Fibroblast of skin of scalp (primary cell): Measurements from ENCODE around the gene MED13.
"Not testable (repeated sequence)": the region's sequence is repeated elsewhere in the genome, so short reads cannot be mapped to it uniquely, and the experiment has no call there.

Experiments used
- DNase-seq: peaks from one replicate; pipeline ENCODE4 v3.0.0-alpha.2; 2013

MED13 gene

DNA sequence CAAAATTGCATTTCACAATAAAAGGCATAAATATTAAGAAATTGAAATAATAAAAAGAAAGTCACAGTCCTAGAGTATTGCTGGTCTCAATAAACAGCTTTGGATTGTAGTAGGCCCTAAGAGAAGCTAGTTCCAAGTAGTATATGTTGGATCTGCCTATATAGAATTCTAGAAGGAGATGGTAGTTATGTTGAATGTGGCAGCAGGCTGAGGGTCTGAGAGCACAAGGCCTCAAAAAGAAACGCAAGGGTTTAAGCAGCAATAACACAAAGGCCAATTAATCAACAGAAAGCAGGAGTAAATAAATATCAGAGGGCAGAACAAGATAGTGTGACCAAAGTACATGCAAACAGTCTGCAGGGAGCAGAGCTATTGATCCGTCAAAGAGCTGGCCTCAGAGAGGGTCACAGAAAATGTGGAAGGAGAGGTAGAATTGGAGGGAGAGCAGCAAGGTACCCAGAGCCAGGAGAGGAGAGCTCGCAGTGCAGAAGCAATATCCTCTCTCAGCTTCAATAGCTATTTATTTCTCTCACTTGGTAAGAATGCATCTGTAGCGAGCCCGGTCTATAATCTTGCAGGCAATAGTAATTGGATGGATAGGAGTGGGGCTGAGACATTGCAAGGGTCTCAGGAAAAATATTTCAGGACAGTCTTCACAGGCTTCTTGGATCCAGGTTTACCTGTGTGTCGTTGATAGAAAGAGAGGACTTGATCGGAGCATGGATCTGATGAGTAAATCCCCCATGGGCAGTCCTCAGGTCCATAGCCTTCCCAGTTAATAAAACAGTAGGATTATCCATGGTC is 25.1 kb upstream of the MED13 start:
- no peak for DNase-seq

DNA sequence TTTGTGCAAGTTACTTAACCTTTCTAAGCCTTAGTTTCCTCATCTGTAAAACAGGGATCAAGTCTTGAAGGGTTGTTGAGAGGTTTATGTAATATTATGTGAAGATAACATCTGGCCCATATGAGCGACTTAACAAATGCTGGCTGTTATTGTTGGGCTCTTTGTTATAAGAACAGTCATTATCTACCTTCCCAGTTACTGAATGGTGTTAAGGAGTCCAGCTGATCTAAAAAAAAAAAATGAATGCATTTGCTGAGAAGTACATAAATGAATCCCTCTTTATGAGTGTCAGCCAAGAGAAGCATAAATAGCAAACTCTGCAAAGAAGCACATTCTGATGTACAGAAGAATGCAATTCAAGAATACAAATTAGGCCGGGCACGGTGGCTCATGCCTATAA is 24.3 kb upstream of the MED13 start:
- DNase-seq = no peak

DNA sequence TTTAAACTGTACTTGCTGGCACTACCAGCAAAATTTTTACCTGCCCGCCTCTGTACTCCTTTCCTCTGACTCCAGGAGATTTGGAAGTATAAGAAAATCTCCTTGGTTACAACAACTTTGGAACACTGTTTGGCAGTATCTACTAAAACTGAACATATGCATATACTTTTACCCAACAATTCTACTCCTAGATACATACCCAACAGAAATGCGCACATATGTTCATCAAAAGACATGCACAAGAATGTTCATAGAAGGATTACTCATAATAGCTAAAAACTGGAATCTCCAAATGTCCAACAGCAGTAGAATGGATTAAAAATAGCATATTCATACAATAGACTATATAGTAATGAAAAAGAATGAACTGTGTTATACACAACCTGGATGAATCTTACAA is 21.7 kb upstream of the MED13 start:
- DNase-seq = no peak

DNA sequence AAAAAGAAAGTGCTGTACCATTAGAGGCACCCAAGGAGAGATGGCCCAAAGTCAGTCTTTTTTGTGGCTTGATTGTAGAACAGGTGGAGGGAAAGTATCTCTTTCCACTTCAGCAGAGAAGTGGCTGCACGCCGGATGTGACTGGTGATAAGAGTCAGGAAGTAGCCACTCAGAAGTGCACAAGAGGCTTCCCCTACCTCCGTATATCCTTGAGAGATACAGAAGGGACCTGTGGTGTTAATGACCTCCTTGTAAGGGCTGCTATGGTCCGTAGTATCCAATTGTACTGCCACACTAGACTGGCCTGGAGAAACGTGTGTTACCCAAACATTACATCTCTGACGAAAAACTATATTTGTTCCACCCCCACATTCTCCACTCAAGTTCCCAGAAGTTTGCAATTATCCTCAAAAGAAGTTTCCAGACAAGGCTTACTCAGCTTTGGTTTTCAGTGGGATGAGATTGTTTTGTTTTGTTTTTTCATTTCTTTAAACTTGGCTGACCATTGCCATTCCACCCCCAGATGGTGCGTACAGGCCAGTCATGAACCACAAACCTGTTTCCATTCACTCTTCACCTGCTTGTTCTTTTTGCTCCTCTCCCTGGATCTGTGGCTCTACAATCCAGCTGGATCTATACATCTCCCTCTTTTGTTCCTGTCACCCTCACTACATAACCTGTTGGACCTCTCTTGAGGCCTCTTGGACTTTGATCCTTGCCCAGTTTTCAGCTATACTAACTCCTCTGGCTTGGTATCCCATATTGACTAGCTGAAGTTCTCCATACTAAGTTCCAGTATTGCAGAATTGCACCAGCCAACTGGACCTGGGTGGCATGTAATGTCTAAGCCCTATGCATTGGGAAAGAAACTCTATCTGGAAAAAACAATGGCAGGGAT is 20.7 kb upstream of the MED13 start:
- no peak for DNase-seq

DNA sequence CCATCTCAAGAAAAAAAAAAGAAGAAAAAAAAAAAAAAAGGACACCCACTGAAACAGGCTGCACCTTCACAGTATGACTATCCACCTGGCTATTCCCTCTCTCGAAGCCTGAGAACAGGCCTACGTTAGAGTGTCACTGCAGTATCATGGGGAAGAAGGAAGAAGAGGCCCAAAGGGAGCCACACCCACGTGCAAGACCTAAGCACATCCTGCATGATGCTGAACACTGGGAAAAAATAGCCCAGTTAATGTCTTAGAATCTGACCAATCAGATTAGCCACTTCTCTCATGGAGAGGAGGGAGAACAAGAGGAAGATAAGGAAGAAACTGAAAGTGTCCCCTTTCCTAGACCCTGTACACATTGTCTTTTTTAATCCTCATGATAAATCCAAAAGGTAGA is 19.5 kb upstream of the MED13 start:
- DNase-seq = no peak

DNA sequence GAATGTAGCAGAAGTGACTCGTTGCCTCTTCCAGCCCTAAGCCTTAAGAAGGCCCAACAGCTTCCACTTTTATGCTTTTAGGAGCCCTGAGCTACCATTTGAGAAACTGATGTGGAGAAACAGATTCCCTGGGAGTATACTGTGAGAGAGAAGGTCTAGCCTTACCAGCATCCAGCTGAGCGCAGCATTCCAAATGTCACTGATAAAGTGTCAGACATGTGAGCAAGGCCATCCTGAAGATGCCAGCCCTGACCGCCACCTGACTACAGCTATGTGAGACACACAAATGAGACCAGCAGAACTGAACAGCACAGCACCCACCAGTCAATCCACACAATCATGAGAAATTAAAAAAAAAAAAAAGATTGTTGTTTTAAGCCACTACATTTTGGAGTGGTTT is 18.6 kb upstream of the MED13 start:
- no peak for DNase-seq

DNA sequence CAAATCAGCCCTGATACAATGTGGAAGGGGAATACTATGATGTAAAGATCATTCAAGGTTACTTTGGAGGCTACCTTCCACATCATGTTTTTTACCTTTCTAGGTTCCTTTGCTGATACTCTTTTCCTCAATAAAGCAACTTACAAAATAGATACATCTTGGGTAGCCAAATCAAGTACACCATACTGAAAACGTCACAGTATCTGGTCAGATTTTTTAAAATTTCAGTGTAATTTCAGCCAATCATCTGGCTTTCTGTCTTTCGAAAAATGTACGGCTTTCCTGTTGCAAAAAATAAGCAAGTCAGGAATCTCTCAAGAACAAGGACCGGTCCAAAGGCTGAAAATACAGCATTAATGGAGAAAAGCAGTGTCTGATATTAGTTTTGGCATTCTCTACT is 15.6 kb upstream of the MED13 start:
- DNase-seq = no peak

DNA sequence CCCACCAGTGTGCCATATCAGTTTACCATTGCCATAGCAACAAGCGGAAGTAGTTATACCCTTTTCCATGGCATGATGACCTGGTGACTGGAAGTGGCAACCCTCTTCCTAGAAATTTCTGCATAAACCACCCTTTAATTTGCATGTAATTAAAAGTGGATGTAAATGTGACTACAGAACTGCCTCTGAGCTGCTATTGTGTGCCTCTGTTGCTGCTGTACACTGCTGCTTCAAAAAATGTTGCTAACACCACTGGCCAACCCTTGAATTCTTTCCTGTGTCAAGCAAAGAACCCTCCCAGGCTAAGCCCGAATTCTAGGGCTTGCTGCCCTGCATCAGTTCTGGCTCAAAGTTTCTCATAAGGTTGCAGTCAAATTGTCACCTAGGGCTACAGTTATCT is 12.9 kb upstream of the MED13 start:
- no peak for DNase-seq

DNA sequence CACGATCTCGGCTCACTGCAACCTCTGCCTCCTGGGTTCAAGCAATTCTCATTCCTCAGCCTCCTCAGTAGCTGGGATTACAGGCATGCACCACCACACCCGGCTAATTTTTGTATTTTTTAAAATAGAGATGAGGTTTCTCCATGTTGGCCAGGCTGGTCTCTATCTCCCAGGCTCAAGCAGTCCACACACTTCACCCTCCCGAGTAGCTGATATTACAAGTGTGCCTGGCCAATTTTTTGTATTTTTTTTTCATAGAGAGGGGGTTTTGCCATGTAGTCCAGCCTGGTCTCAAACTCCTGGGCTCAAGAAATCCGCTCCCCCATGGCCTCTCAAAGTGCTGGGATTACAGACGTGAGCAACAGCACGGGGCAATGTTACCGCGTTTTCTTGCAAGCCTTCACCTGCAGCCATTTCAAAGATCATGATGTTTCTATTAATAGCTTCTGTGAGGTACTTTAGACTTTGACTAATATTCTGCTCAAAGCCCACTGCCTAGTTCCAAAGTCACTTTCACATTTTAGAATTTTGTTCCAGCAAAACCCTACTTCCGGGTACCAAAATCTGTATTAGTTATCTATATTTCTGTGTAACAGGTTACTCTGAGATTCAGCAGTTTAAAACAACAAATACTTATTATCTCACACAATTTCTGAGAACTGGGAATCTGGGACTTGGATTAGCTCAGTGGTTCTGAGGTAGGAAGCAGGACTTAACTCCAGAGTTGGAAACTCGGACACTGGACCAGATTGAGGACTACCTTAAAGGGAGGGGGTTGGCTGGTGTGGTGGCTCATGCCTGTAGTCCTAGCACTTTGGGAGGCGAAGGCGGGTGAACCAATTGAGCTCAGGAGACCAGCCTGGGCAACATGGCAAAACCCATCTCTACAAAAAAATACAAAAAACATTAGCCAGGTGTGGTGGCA is 12.0 kb upstream of the MED13 start:
- DNase-seq = no peak

DNA sequence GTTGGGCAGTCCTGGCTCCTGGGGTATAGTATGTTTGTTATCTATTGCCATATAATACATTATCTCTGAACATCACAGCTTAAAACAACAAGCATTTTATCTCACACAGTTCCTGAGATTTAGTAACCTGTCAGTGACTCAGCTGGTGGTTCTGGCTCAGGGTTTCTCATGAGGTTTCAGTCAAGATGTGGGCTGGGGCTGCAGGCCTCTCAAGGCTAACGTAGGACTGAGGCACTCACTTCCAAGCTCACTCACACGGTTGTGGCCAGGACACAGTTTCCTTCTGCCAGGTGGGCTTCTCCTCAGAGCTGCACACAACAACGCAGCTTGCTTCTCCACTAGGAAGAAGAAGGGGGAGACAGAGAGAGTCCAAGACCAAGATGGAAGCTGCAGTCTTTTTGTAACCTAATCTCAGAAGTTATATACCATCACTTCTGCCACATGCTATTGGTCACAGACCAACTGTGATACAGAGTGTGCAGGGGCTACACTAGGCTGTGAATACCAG is 10.3 kb upstream of the MED13 start:
- DNase-seq = no peak

DNA sequence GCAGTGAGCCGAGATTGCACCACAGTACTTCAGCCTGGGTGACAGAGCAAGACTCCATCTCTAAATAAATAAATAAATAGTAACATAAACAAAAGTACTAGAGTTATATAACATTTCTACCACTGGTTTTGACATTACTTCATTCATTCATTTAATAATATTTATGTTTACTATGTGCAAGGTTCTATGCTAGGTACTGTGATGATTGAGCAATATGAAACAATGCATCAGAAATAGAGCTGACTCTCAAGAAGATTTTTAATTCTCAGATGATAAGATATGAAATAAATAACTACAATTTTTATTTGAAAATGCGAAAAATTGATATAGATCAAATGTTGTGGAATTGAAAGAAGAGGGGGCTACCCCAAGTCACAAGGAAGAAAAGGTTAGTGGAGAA is 8.9 kb upstream of the MED13 start:
- DNase-seq = no peak

DNA sequence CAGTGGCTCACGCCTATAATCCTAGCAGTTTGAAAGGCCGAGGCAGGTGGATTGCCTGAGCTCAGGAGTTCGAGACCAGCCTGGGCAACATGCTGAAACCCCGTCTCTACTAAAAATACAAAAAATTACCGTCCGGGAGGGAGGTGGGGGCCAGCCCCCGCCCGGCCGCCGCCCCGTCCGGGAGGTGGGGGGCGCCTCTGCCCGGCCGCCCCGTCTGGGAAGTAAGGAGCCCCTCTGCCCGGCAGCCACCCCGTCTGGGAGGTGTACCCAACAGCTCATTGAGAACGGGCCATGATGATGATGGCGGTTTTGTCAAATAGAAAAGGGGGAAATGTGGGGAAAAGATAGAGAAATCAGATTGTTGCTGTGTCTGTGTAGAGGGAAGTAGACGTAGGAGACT is 7.8 kb upstream of the MED13 start:
- DNase-seq = not testable (repeated sequence)

DNA sequence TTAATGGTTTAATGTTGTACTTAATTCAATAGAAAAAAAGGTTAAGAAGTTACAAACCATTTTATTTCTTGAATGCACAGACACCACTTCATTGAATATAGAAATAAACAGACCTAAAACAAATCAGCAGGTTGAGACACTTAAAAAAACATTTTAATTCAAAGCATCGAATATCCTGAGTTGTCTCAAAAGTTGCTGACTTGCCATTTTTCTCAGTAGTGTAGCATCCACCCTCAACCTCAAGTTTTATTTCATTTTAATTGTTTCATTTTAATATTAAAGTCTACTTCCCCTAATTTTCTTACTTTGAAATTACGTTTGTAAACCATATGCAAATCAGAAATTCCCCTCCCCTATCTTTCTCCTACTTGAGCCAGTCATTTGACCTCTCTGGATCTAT is 5.8 kb upstream of the MED13 start:
- DNase-seq = no peak

DNA sequence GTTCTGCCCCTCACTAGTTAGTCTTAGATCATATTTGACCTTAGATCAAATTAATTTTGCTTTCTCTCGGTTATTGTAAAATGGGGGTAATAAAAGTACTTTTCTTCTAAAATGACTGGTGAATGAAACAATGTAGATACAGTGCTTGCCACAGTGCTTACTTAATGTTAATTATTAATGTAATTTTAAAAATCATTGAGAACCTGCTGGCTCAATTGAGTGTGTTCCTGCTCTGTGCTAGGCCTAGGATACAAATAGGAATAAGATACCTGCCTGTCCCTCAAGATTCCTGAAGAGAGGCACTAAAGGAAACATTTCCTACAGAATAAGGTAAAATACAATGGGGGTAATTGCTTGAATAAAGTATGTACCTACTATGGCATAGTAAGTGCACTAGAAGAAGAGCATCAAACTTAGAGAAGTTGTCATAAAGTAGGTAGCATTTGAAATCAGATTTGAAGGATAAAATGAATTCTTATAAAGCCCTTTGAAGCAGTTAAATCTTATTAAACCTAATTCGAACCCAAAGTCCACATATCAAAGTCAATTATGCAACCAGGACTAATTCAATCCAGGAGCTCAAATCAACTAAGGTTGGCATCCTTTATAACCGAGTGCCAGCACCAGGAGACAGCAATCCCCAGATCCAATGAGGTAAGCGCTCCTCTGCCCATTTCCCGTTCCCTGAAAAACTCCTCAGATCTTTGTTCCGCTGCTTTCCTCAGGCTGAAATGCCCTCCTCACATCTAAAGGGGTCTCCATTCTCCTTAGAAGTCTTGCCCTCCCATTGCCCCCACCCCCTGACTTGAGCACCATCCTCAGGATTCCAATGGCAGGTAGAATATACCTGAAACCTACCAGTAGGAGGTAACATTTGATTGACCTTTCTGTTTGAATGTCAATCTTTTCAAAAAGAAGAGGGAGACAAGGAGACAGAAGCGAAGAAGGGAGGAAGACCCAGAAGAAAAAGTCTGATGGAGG is 2.4 kb upstream of the MED13 start:
- DNase-seq = no peak

DNA sequence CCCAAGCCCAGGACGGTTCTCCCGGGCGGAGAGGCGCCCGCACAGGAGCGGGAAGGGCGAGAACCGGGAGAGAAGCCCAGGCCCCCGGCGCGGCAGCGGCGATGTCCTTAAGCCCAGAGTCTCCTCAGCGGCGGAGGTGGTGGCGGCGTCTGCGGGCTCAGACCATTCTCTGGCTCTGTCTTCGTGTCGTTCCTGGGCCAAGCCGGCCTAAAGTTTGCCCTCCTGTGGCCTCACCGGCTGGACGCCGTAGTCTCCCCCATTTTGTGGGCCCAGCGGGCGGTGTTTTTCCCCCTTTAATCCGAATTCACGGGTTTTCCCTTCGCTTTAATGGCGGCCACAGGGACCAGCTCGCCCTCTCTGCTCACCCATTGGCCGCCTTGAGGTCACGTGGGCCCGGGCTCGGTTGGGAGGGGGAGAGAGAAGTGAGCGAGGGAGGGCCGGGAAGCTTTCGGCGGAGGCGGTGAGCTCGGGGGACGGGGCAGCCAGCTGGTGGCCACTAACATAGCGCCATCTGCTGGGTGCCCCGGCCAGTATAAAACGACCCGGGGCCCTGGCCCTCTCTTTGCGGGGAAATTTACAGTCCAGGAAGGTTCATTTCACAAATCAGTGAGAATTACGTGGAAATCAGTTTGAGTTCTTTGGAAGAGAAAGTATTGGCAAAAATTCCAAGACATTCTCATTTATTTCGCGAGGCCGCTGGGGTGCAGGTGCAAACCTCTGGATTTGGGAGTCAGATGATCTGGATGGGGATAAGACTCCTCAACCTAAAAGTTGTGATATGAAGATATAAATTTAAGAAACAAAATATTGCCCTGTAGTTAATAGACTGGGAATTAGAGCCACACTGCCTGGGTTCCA is 762 bp upstream of the MED13 start:
- DNase-seq = peak; percentile 99

DNA sequence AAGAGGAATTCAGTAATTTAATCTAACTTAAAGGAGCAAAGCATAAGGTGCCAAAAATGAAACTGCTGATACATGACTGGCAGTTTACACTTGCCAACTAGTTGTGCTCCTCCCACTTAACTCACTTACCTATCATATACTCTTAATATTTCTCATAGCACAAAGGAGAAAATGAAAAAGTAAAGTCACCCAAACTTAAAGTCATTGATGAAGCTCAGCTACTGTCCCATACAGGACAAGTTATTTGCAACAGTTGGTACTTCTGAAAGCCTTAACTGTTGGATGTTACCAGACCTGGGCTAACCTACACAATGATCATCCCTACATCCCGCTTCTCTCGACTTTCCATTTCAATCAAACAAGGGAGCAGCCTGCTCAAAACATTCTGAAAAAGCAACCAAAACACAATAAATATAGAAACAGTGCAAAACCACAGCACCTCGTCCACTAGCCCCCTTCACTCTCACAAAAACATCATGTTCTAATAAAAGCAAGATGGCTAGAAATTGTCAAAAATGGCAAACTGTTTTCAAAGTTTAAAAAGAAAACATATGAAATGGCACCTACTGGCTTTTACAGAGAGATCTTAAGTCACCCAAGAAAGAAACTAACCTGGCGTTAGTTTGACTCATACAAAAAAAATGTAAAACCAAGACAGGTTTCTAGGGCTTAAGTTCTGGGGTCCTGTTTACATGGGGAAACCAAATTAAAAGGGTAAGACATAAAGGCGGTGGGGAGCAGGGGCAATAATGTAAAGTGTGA is 868 bp downstream of the MED13 start:
- no peak for DNase-seq

DNA sequence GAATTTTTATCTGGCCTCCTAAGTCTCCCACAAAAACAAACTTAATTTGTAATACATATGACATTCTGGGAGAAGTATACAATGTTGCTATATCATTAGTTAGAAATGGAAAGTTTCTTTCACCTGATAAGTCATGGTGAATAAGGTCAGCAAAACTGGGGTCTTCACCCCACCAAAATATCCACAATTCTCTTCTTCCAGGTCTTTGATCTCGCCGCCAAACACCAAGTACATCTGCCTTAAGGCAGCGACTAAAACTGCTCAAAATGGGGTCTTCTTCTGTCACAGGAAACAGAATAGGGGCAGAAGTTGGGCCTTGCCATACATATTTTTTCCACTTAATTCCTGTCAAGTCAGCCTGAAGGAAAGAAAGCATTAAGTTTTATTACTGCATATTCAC is 2.1 kb downstream of the MED13 start:
- no peak for DNase-seq

DNA sequence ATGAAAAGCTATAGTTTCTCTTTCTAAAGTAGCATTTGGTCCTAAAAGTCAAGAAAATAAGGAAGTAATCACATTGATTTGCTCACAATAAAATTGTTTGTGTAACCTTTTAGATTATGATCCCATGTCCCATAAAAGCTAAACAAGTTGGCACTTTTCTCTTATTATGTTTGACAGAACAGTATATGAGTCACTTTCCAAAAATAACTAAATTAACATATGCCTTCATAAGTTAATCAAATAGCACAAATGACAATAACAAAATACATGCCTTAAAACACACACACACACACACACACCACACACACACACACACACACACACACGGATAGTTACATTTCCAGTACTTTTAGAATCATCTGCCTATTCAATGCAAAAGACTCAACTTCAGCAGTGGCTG is 2.8 kb downstream of the MED13 start:
- DNase-seq = no peak

DNA sequence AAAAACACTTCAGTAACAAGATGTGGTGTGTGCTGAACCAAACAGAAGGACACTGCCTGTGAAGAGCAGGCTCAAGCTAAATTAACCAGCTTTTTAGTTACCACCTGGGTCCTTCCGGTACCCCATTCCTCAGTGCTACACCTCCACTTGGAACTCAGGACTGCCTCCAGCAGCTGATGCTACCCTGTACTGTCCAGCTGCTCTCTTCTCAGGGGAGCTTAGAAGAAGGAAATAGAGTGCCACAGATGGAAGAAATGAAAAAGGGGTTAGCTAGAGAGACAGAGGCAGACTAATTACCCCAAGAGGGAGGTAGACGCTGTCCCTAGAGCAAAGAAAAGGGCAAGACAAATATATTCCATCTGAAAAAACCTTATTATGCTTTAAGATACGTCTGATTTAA is 5.7 kb downstream of the MED13 start:
- DNase-seq = no peak

DNA sequence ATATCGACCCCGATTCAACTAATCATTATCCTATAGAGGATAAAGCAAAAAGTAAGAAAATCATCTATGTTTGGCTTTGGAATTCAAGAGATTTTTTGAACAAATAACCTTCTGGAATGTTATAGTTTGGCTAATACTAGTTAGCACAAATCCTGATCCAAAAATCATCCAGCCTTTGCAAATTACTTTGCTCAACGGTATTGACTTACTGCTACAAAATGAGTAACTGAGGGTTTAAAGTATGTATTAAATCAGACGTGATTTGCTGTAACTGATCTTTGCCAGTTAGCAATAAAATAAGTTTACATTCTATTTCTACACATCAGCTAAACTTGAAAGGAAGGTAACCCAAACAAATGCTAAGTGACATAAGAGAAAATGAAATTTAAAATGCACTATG is 6.5 kb downstream of the MED13 start:
- DNase-seq = no peak
